OCI-LY3 (cell line): ENCODE data around the gene KLF7.

ENCODE experiments used
- CTCF ChIP-seq: fragments of 200-600, 300-600 bp; sonication (generic); IDR thresholded peaks from 2 replicates; pipeline ENCODE4 v1.5.1; 2014; ENCODE audit warnings: antibody characterized with exemption, low read length, low read depth
- EZH2phosphoT487 ChIP-seq: fragments of 200-600 bp; shearing (Covaris generic); IDR thresholded peaks from 2 replicates; pipeline ENCODE4 v1.6.1; 2018; ENCODE audit warnings: antibody characterized with exemption, mixed run types, low read depth

- TF ChIP-seq CTCF (no peak), EZH2phosphoT487 (no peak)
These were observed 3.4 kb downstream of the KLF7 start for GRCh38 chr2:207162316-207162715.
